ENCODE data around the gene PHACTR2. TPM values are rescaled to one million over a fixed set of nuclear protein-coding genes. Genes with fewer than 3 reads are reported as not detected.
"Not testable (repeated sequence)": the region's sequence is repeated elsewhere in the genome, so short reads cannot be mapped to it uniquely, and the experiment has no call there.

Gene PHACTR2
- total RNA-seq, 2 donors from 2014 or later: 17.9 to 35.6 TPM

- Histone ChIP-seq H3K27me3 (no peaks in the 10 kb centered on the region), H3K27ac (no peak overlapping the region), H3K36me3 (replicated peaks in 1 of 2; ENCODE audit: insufficient read depth in 1 of 2, low read depth in 2 of 2) (no peaks in the 10 kb centered on the region), H3K4me3 (no peak overlapping the region), H3K4me1 (no peaks in the 10 kb centered on the region), H3K9me3 (no peaks in the 10 kb centered on the region)
- no peak for DNase-seq
- intact Hi-C loops (cut with DNase I): no loop called here
- no peak for TF ChIP-seq CTCF (IDR thresholded peaks at IDR 0.05)
- TF ChIP-seq POLR2A (IDR thresholded peaks at IDR 0.05): no peak
- no peak for ATAC-seq
- 83 to 90% methylated on average over 2 of the region's 2 CpGs for WGBS, 2 donors
Observed at GRCh38 chr6:143872201-143872600, 194.4 kb downstream of the PHACTR2 start.

GRCh38 chr6:143873600-143873999, 195.8 kb downstream of the PHACTR2 start:
- H3K4me3 ChIP-seq; ATAC-seq; DNase-seq; H3K27ac ChIP-seq; intact Hi-C loops (cut with DNase I); H3K27me3 ChIP-seq; H3K9me3 ChIP-seq; H3K36me3 ChIP-seq (replicated peaks in 1 of 2; ENCODE audit: insufficient read depth in 1 of 2, low read depth in 2 of 2); H3K4me1 ChIP-seq: not testable (repeated sequence)
- 85 to 92% methylated on average over 4 of the region's 4 CpGs for WGBS, 2 donors

- intact Hi-C loops (cut with DNase I); ATAC-seq; H3K27ac ChIP-seq; H3K36me3 ChIP-seq (replicated peaks in 1 of 2; ENCODE audit: insufficient read depth in 1 of 2, low read depth in 2 of 2); H3K4me3 ChIP-seq; H3K4me1 ChIP-seq; H3K27me3 ChIP-seq; H3K9me3 ChIP-seq; DNase-seq: not testable (repeated sequence)
Observed at GRCh38 chr6:143874503-143874902, 196.7 kb downstream of the PHACTR2 start.

- TF ChIP-seq POLR2A (IDR thresholded peaks at IDR 0.05): no peak
- no peak for TF ChIP-seq CTCF (IDR thresholded peaks at IDR 0.05)
- no peak overlapping the region for H3K4me3 ChIP-seq
- no peaks in the 10 kb centered on the region for H3K4me1 ChIP-seq
- H3K36me3 ChIP-seq (replicated peaks in 1 of 2; ENCODE audit: insufficient read depth in 1 of 2, low read depth in 2 of 2): no peaks in the 10 kb centered on the region
- 82 to 100% methylated on average over 1 of the region's 1 CpG for WGBS, 2 donors
- intact Hi-C loops (cut with DNase I): no loop called here
- H3K27ac ChIP-seq: no peak overlapping the region
- H3K9me3 ChIP-seq: no peaks in the 10 kb centered on the region
- DNase-seq (no peak), ATAC-seq (no peak)
- no peaks in the 10 kb centered on the region for H3K27me3 ChIP-seq
Observed at GRCh38 chr6:143877584-143878271, 200.0 kb downstream of the PHACTR2 start.

GRCh38 chr6:143878272-143878760, 200.6 kb downstream of the PHACTR2 start:
- 86 to 100% methylated on average over 1 to 2 of the region's 3 CpGs for WGBS, 2 donors
- intact Hi-C loops (cut with DNase I): no loop called here

More at GRCh38 chr6:143878272-143878760, 200.6 kb downstream of the PHACTR2 start:
- H3K36me3 ChIP-seq (replicated peaks in 1 of 2; ENCODE audit: insufficient read depth in 1 of 2, low read depth in 2 of 2): no peaks in the 10 kb centered on the region
- H3K27me3 ChIP-seq: no peaks in the 10 kb centered on the region
- no peaks in the 10 kb centered on the region for H3K4me1 ChIP-seq
- ATAC-seq: no peak
- H3K27ac ChIP-seq: no peak overlapping the region
- H3K9me3 ChIP-seq: no peaks in the 10 kb centered on the region
- no peak for DNase-seq
- no peak overlapping the region for H3K4me3 ChIP-seq
- TF ChIP-seq POLR2A (IDR thresholded peaks at IDR 0.05) (no peak), CTCF (IDR thresholded peaks at IDR 0.05) (no peak)

Data from body of pancreas (tissue), 4 donors.